A549 (cell line): ENCODE measurements around the gene SPPL3. TPM values are rescaled to one million over a fixed set of nuclear protein-coding genes. Genes with fewer than 3 reads are reported as not detected.

Source experiments
- ATAC-seq, 2 experiments: fragments of 200-7000 bp in 1 of 2; fragments of >200 bp in 1 of 2; cut with Nextera tagmentation in 1 of 2; cut with Tn5 transposase in 1 of 2; 3 replicates each; pipeline versions ENCODE4 v1.8.0 to v1.9.1; 2018 to 2020; ENCODE audit warnings: mild to moderate bottlenecking in 1 of 2, moderate library complexity in 1 of 2
- CTCF ChIA-PET: fragments of 300-600 bp; sonication (Branson Sonifier 250); formaldehyde crosslinking; extraction: SDS; loops from one replicate; lab custom pipeline; 2021; ENCODE audit warnings: antibody characterized with exemption, inconsistent platforms; lab: Yijun Ruan, JAX
- POLR2A ChIA-PET: fragments of 350-600 bp; formaldehyde crosslinking; extraction: SDS; loops from one replicate; lab custom pipeline; 2021; ENCODE audit warnings: antibody characterized with exemption, inconsistent platforms; lab: Yijun Ruan, JAX
- DNase-seq, 2 experiments: peaks; one replicate each; pipeline versions ENCODE4 v3.0.0 to v3.0.0-alpha.2; 2011 to 2016; ENCODE audit warnings: low read depth in 1 of 2, low spot score in 1 of 2
- FAIRE-seq: peaks from 2 replicates; lab custom pipeline; 2011; peaks lifted over from hg19 to GRCh38; lab: Jason Lieb, UNC
- H3K27ac ChIP-seq, 2 experiments: fragments of >200 bp; sonication (Bioruptor Twin); formaldehyde crosslinking; 3 replicates each; pipeline ENCODE4 v1.5.1; 2016 to 2017
- H3K4me1 ChIP-seq: fragments of >200 bp; sonication (Bioruptor Twin); formaldehyde crosslinking; 3 replicates; pipeline ENCODE4 v1.6.1; 2016
- H3K4me2 ChIP-seq: fragments of >200 bp; sonication (Bioruptor Twin); formaldehyde crosslinking; 3 replicates; pipeline ENCODE4 v1.6.1; 2016
- H3K4me3 ChIP-seq: fragments of >200 bp; sonication (Bioruptor Twin); formaldehyde crosslinking; 3 replicates; pipeline ENCODE4 v1.5.1; 2016
- H3K9me3 ChIP-seq: fragments of >200 bp; sonication (Bioruptor Twin); formaldehyde crosslinking; 3 replicates; pipeline ENCODE4 v1.6.1; 2016
- CHD2 ChIP-seq: fragments of 150-350 bp; IDR thresholded peaks from 2 replicates; pipeline ENCODE4 v1.6.1; 2014; ENCODE audit warnings: low read length; ENCODE audit not compliant: partially characterized antibody
- E2F6 ChIP-seq: IDR thresholded peaks from 2 replicates; pipeline ENCODE4 v1.6.1; 2012; ENCODE audit warnings: low read depth, borderline replicate concordance
- EHF ChIP-seq: fragments of 250-450 bp; sonication (Bioruptor Pico); IDR thresholded peaks from 2 replicates; pipeline ENCODE4 v1.5.0; 2020; ENCODE audit warnings: mild to moderate bottlenecking
- EHMT2 ChIP-seq: fragments of 200-600 bp; sonication (generic); IDR thresholded peaks from 2 replicates; pipeline ENCODE4 v1.6.1; 2016; ENCODE audit warnings: antibody characterized with exemption, low read depth, mild to moderate bottlenecking, moderate library complexity
- FOSL2 ChIP-seq, 2 experiments: fragments of 450-650 bp in 1 of 2; fragments of >200 bp in 1 of 2; sonication (Bioruptor Twin) in 1 of 2; formaldehyde crosslinking; IDR thresholded peaks; 2 replicates each; pipeline versions ENCODE4 v1.5.0 to v1.6.1; 2016 to 2020; ENCODE audit warnings: mild to moderate bottlenecking in 1 of 2, moderate library complexity in 1 of 2
- HOXB13 ChIP-seq: fragments of 250-450 bp; sonication (Bioruptor Pico); IDR thresholded peaks from 2 replicates; pipeline ENCODE4 v1.5.0; 2020; ENCODE audit warnings: low read depth, mild to moderate bottlenecking, moderate library complexity
- KDM5A ChIP-seq: fragments of 200-600 bp; sonication (generic); IDR thresholded peaks from 2 replicates; pipeline ENCODE4 v1.6.1; 2016; ENCODE audit warnings: antibody characterized with exemption, mild to moderate bottlenecking
- NPAS2 ChIP-seq: fragments of 250-450 bp; sonication (Bioruptor Pico); IDR thresholded peaks from 2 replicates; pipeline ENCODE4 v1.8.0; 2022; ENCODE audit warnings: mild to moderate bottlenecking, moderate library complexity, borderline replicate concordance
- NR3C1 ChIP-seq: fragments of >200 bp; sonication (Bioruptor Twin); formaldehyde crosslinking; IDR thresholded peaks from 3 replicates; pipeline ENCODE4 v1.6.1; 2017
- RAD21 ChIP-seq, 2 experiments: fragments of >200 bp in 1 of 2; sonication (Bioruptor Twin) in 1 of 2; formaldehyde crosslinking in 1 of 2; IDR thresholded peaks in 1 of 2; conservative IDR thresholded peaks in 1 of 2; 2 replicates in 1 of 2; 3 replicates in 1 of 2; pipeline ENCODE4 v1.6.1; 2012 to 2018; ENCODE audit warnings: inconsistent platforms in 1 of 2
- RNF2 ChIP-seq: fragments of 200-600 bp; sonication (generic); IDR thresholded peaks from 2 replicates; pipeline ENCODE4 v1.6.1; 2016; ENCODE audit warnings: low read depth, mild to moderate bottlenecking, antibody characterized with exemption, moderate library complexity, borderline replicate concordance
- TFCP2L1 ChIP-seq: fragments of 250-450 bp; sonication (Bioruptor Pico); IDR thresholded peaks from 2 replicates; pipeline ENCODE4 v1.5.0; 2021; ENCODE audit warnings: mild to moderate bottlenecking
- WGBS: methylation state at CpG from one replicate; pipeline ENCODE4 v1.1.6; 2017; ENCODE audit errors: missing lambda C conversion rate; 5-methylcytosine and 5-hydroxymethylcytosine counted together
- polyA plus RNA-seq, 4 experiments: library from polyadenylated mRNA; depleted of rRNA in 3 of 4; stranded (reverse); fragments of >200 nt; fragmentation: RNase III in 1 of 4; extraction: RNeasy Plus Mini Kit Qiagen cat#74134 plus additional on column Dnase treatment in 1 of 4; gene quantifications; 2 replicates in 3 of 4; 3 replicates in 1 of 4; pipeline ENCODE4 v1.2.3, GENCODE V29; 2011 to 2017
- TF ChIP-seq, protein P1 (sequence below): fragments of 250-450 bp; sonication (Bioruptor Pico); IDR thresholded peaks from 2 replicates; pipeline ENCODE4 v1.5.0; 2021; ENCODE audit warnings: mild to moderate bottlenecking, moderate library complexity, borderline replicate concordance
- TF ChIP-seq, protein P2 (sequence below): fragments of 250-450 bp; sonication (Bioruptor Pico); IDR thresholded peaks from 2 replicates; pipeline ENCODE4 v1.5.0; 2020; ENCODE audit warnings: low read depth, mild to moderate bottlenecking, moderate library complexity
- TF ChIP-seq, protein P3 (sequence below): fragments of >200 bp; sonication (Bioruptor Twin); formaldehyde crosslinking; IDR thresholded peaks from 3 replicates; pipeline ENCODE4 v1.5.1; 2016

SPPL3 gene
- polyA plus RNA-seq, 2 of the 4 experiments (the other 2 are of a cell fraction) = 25.0 to 26.6 TPM

DNA sequence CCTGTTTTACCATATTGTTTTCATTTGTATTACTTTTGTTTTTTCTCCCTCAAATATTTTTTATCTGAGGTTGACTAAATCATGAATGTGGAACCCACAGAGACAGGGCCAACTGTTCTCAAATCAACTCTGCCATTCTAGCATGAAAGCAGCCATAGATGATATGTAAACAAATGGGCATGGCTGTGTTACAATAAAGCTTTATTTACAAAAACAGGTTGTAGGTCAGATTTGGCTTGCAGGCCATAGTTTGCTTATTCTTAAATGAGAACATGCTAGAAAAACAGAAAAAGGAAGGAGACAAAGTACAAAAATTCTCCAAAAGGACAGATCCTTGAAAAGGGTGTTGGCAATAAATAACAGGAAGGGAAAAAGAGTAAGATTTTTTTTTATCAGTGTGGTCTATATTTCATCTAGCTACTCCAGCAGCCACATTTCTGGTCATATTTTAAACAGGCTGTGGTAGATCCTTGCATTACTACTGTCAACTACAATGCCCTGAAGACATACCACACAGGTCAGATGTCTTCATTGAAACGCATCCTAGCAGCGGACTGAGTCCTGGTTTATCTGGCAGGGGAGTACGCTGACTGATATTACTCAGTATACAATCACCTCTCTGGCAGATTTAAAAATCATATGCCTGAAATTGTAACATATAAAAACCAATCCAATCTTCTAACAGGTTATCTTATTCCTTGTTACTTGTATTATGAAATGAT, 42.9 kb downstream of the SPPL3 start:
- no peak overlapping the region for H3K4me3 ChIP-seq
- no peak for FAIRE-seq
- 0 out of 3 replicates have a peak, but pooled peaks cover 2% of the 10 kb centered on the region for H3K4me1 ChIP-seq
- no peak overlapping the region for H3K4me2 ChIP-seq
- no peak overlapping the region for H3K27ac ChIP-seq
- TF ChIP-seq HOXB13 (CRISPR knock-in tag) = no peak
- TF ChIP-seq TFCP2L1 = no peak
- no peak for TF ChIP-seq FOSL2 (IDR thresholded peaks at IDR 0.05)
- TF ChIP-seq FOSL2 (CRISPR knock-in tag; IDR thresholded peaks at IDR 0.05) = no peak
- WGBS = 86% methylated on average over 3 of the region's 3 CpGs
- CTCF ChIA-PET = interaction anchor here (0.7 kb wide), 1 partner anchor 70 kb away, joined by 3 read pairs; no protein-coding TSS in a partner anchor
- peaks cover 20% of the 10 kb centered on the region; the same call in 2 of the 3 replicates for H3K9me3 ChIP-seq
- no peak for DNase-seq
- no peak for ATAC-seq
- POLR2A ChIA-PET = no interaction called here

GRCh38 chr12:120858306-120859088, 45.7 kb downstream of the SPPL3 start:
- ATAC-seq = no peak
- Histone ChIP-seq H3K27ac (no peak overlapping the region), H3K4me1 (no peaks in the 10 kb centered on the region), H3K9me3 (peaks cover 20% of the 10 kb centered on the region; the same call in 2 of the 3 replicates), H3K4me3 (no peak overlapping the region), H3K4me2 (no peak overlapping the region)
- POLR2A ChIA-PET = no interaction called here
- TF ChIP-seq NPAS2 (CRISPR knock-in tag) (no peak), EHF (CRISPR knock-in tag) (no peak), RNF2 (no peak), TFCP2L1 (no peak), RAD21 (conservative IDR thresholded peaks at IDR 0.05 in 1 of 2, IDR thresholded peaks at IDR 0.05 in 1 of 2) (no peak), FOSL2 (IDR thresholded peaks at IDR 0.05) (no peak), FOSL2 (CRISPR knock-in tag; IDR thresholded peaks at IDR 0.05) (no peak), E2F6 (no peak), EHMT2 (no peak), CHD2 (no peak), KDM5A (no peak)
- TF ChIP-seq, protein P1, sequence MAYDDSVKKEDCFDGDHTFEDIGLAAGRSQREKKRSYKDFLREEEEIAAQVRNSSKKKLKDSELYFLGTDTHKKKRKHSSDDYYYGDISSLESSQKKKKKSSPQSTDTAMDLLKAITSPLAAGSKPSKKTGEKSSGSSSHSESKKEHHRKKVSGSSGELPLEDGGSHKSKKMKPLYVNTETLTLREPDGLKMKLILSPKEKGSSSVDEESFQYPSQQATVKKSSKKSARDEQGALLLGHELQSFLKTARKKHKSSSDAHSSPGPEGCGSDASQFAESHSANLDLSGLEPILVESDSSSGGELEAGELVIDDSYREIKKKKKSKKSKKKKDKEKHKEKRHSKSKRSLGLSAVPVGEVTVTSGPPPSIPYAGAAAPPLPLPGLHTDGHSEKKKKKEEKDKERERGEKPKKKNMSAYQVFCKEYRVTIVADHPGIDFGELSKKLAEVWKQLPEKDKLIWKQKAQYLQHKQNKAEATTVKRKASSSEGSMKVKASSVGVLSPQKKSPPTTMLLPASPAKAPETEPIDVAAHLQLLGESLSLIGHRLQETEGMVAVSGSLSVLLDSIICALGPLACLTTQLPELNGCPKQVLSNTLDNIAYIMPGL = no peak
- TF ChIP-seq, protein P2, sequence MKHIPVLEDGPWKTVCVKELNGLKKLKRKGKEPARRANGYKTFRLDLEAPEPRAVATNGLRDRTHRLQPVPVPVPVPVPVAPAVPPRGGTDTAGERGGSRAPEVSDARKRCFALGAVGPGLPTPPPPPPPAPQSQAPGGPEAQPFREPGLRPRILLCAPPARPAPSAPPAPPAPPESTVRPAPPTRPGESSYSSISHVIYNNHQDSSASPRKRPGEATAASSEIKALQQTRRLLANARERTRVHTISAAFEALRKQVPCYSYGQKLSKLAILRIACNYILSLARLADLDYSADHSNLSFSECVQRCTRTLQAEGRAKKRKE (CRISPR knock-in tag) = no peak
- no peak for DNase-seq
- 91% methylated on average over 13 of the region's 13 CpGs for WGBS
- CTCF ChIA-PET = no interaction called here
- FAIRE-seq = no peak

DNA sequence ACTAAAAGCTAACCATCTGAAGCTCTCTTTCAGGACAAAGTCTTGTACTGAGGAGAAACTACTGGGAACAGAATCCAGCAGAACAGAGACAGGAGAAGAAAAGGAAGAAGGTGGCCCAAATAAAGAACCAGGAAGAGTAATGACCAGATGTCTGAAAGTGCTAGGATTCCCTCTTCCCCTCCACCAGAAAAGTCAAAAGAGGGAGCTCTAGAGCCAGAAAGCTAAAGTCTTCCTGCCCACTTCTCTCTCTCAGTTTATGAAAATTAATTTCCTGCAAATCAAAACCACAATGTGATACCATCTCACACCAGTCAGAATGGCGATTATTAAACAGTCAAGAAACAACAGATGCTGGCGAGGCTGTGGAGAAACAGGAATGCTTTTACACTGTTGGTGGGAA, 47.2 kb downstream of the SPPL3 start:
- no peak overlapping the region for H3K27ac ChIP-seq
- DNase-seq (no peak), ATAC-seq (peak in 1 of 2 experiments; percentile 65; a peak in 2 of 6 replicates), FAIRE-seq (no peak)
- WGBS = 46% methylated on average over 2 of the region's 2 CpGs
- no peak overlapping the region for H3K4me3 ChIP-seq
- H3K4me1 ChIP-seq = peaks cover 6% of the 10 kb centered on the region; the same call in 1 of the 3 replicates
- H3K9me3 ChIP-seq = peaks cover 20% of the 10 kb centered on the region; the same call in 2 of the 3 replicates
- POLR2A ChIA-PET = no interaction called here
- peak in 1 of 2 experiments; percentile 32; a peak in 1 of 5 replicates for TF ChIP-seq RAD21 (conservative IDR thresholded peaks at IDR 0.05 in 1 of 2, IDR thresholded peaks at IDR 0.05 in 1 of 2)
- TF ChIP-seq, protein P3, sequence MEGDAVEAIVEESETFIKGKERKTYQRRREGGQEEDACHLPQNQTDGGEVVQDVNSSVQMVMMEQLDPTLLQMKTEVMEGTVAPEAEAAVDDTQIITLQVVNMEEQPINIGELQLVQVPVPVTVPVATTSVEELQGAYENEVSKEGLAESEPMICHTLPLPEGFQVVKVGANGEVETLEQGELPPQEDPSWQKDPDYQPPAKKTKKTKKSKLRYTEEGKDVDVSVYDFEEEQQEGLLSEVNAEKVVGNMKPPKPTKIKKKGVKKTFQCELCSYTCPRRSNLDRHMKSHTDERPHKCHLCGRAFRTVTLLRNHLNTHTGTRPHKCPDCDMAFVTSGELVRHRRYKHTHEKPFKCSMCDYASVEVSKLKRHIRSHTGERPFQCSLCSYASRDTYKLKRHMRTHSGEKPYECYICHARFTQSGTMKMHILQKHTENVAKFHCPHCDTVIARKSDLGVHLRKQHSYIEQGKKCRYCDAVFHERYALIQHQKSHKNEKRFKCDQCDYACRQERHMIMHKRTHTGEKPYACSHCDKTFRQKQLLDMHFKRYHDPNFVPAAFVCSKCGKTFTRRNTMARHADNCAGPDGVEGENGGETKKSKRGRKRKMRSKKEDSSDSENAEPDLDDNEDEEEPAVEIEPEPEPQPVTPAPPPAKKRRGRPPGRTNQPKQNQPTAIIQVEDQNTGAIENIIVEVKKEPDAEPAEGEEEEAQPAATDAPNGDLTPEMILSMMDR = peak; percentile 25
- TF ChIP-seq NR3C1 = no peak
- TF ChIP-seq, all 56 proteins: peak for 2
- CTCF ChIA-PET = interaction anchor here (0.6 to 1.4 kb wide), 4 partner anchors 45 to 512 kb away, joined by 3 to 4 read pairs (median 3); no protein-coding TSS in a partner anchor
- H3K4me2 ChIP-seq = no peak overlapping the region
